HCT116 (cell line): ENCODE results near the gene GARNL3. TPM values are rescaled to one million over a fixed set of nuclear protein-coding genes. Genes with fewer than 3 reads are reported as not detected.

ENCODE experiments used
- ATAC-seq: fragments of 200-7000 bp; cut with Tn5 transposase; 2 replicates; pipeline ENCODE4 v1.9.1; 2020; ENCODE audit warnings: mild to moderate bottlenecking, moderate library complexity
- BruUV-seq: library from RNA; stranded (reverse); fragments of 400-500 nt; replicated peaks from 2 replicates; lab custom pipeline; 2021; lab: Mats Ljungman, UMichigan
- CTCF ChIA-PET: fragments of 300-600 bp; sonication (Branson Sonifier 250); formaldehyde crosslinking; loops from one replicate; lab custom pipeline; 2021; ENCODE audit warnings: antibody characterized with exemption; lab: Charles Lee
- POLR2A ChIA-PET: fragments of 300-600, 350-600 bp; sonication (Branson Sonifier 250); formaldehyde crosslinking; loops from one replicate; lab custom pipeline; 2021; ENCODE audit warnings: antibody characterized with exemption; lab: Charles Lee
- RAD21 ChIA-PET, 2 experiments: fragments of 300-600 bp; sonication (Branson Sonifier 250); formaldehyde crosslinking; loops; one replicate each; lab custom pipeline; 2023; ENCODE audit warnings: low total read pairs in 2 of 2; ENCODE audit not compliant: uncharacterized antibody in 2 of 2, unreplicated experiment in 2 of 2, low non-redundant PET in 1 of 2; lab: Charles Lee
- DNase-seq: peaks from one replicate; pipeline ENCODE4 v3.0.0-alpha.2; 2010; ENCODE audit warnings: low read depth, low spot score
- H2AFZ ChIP-seq: fragments of 200-600 bp; shearing (Covaris generic), sonication (generic); 2 replicates; pipeline ENCODE4 v1.6.1; 2017; ENCODE audit warnings: low read depth, mixed run types, mixed read lengths, antibody characterized with exemption, low read length; ENCODE audit not compliant: poor library complexity, severe bottlenecking
- H3K27ac ChIP-seq: 2 replicates; pipeline ENCODE4 v1.5.1; 2012; ENCODE audit warnings: low read depth, low read length
- H3K27me3 ChIP-seq: fragments of 200-600 bp; sonication (generic); 2 replicates; pipeline ENCODE4 v1.6.1; 2016; ENCODE audit warnings: mixed run types, low read length, mixed read lengths; ENCODE audit not compliant: insufficient read depth
- H3K36me3 ChIP-seq, 2 experiments: fragments of 200-500 bp in 1 of 2; fragments of 200-600 bp in 1 of 2; sonication (Bioruptor generic) in 1 of 2; sonication (generic) in 1 of 2; 2 replicates each; pipeline versions ENCODE4 v1.5.1 to v1.6.1; 2014 to 2016; ENCODE audit warnings: low read length in 2 of 2, inconsistent platforms in 1 of 2, mixed read lengths in 1 of 2, mixed run types in 1 of 2; ENCODE audit not compliant: insufficient read depth in 2 of 2, control insufficient read depth in 1 of 2
- H3K4me1 ChIP-seq, 2 experiments: fragments of 200-600 bp in 1 of 2; sonication (generic) in 1 of 2; 2 replicates each; pipeline versions ENCODE4 v1.5.1 to v1.6.1; 2012 to 2017; ENCODE audit warnings: low read length in 2 of 2, inconsistent platforms in 1 of 2, mild to moderate bottlenecking in 1 of 2, mixed read lengths in 1 of 2, mixed run types in 1 of 2, moderate library complexity in 1 of 2; ENCODE audit not compliant: insufficient read depth in 2 of 2, control insufficient read depth in 1 of 2
- H3K4me2 ChIP-seq: fragments of 200-600 bp; sonication (generic); 2 replicates; pipeline ENCODE4 v1.6.1; 2017; ENCODE audit warnings: mixed run types, low read length, mixed read lengths
- H3K4me3 ChIP-seq, 2 experiments: fragments of 200-600 bp in 1 of 2; sonication (generic) in 1 of 2; replicated peaks in 1 of 2; 2 replicates each; pipeline ENCODE4 v1.5.1; 2011 to 2016; ENCODE audit warnings: low read length in 2 of 2, control low read depth in 1 of 2, low read depth in 1 of 2, mild to moderate bottlenecking in 1 of 2, mixed read lengths in 1 of 2, mixed run types in 1 of 2
- H3K79me2 ChIP-seq: fragments of 200-600 bp; sonication (generic); 2 replicates; pipeline ENCODE4 v1.6.1; 2017; ENCODE audit warnings: mild to moderate bottlenecking, mixed run types, low read length, moderate library complexity, mixed read lengths; ENCODE audit not compliant: insufficient read depth
- H3K9ac ChIP-seq: fragments of 200-600 bp; sonication (generic); 2 replicates; pipeline ENCODE4 v1.6.1; 2016; ENCODE audit warnings: low read length, mixed read lengths
- H3K9me2 ChIP-seq: fragments of 200-600 bp; sonication (generic), shearing (Covaris generic); 2 replicates; pipeline ENCODE4 v1.6.1; 2017; ENCODE audit warnings: mixed run types, mild to moderate bottlenecking, moderate library complexity; ENCODE audit not compliant: insufficient read depth
- H3K9me3 ChIP-seq, 2 experiments: fragments of 200-500 bp in 1 of 2; fragments of 200-600 bp in 1 of 2; sonication (Bioruptor generic) in 1 of 2; sonication (generic) in 1 of 2; 2 replicates each; pipeline ENCODE4 v1.6.1; 2014 to 2017; ENCODE audit warnings: low read length in 2 of 2, mixed read lengths in 2 of 2, inconsistent platforms in 1 of 2, low read depth in 1 of 2, mild to moderate bottlenecking in 1 of 2, mixed run types in 1 of 2, moderate library complexity in 1 of 2; ENCODE audit not compliant: control insufficient read depth in 1 of 2, insufficient read depth in 1 of 2
- H4K20me1 ChIP-seq: fragments of 200-600 bp; sonication (generic), shearing (Covaris generic); 2 replicates; pipeline ENCODE4 v1.6.1; 2017; ENCODE audit warnings: mixed run types, mild to moderate bottlenecking, moderate library complexity; ENCODE audit not compliant: insufficient read depth
- CBX3 ChIP-seq: IDR thresholded peaks from 2 replicates; pipeline ENCODE4 v1.6.1; 2012; ENCODE audit warnings: low read depth
- EGR1 ChIP-seq: IDR thresholded peaks from 2 replicates; pipeline ENCODE4 v1.6.1; 2012; ENCODE audit warnings: low read depth
- EZH2 ChIP-seq: fragments of 200-600 bp; sonication (generic); IDR thresholded peaks from 2 replicates; pipeline ENCODE4 v1.6.1; 2017; ENCODE audit warnings: antibody characterized with exemption, mixed run types
- FOSL1 ChIP-seq: IDR thresholded peaks from 2 replicates; pipeline ENCODE4 v1.6.1; 2012; ENCODE audit warnings: low read depth
- JUND ChIP-seq: IDR thresholded peaks from 2 replicates; pipeline ENCODE4 v1.6.1; 2012
- POLR2A ChIP-seq: IDR thresholded peaks from 2 replicates; pipeline ENCODE4 v1.7.0; 2011; ENCODE audit warnings: borderline replicate concordance; ENCODE audit not compliant: insufficient read depth, insufficient read length; ENCODE audit errors: extremely low read depth
- POLR2AphosphoS5 ChIP-seq: IDR thresholded peaks from 2 replicates; pipeline ENCODE4 v1.6.1; 2011; ENCODE audit warnings: mild to moderate bottlenecking, low read depth, low read length, moderate library complexity
- RAD21 ChIP-seq: IDR thresholded peaks from 2 replicates; pipeline ENCODE4 v1.6.1; 2012; ENCODE audit warnings: low read depth, mild to moderate bottlenecking
- SIN3A ChIP-seq: IDR thresholded peaks from 2 replicates; pipeline ENCODE4 v1.6.1; 2012; ENCODE audit warnings: low read depth
- SP1 ChIP-seq: IDR thresholded peaks from 2 replicates; pipeline ENCODE4 v1.6.1; 2012; ENCODE audit warnings: low read depth
- SRF ChIP-seq: IDR thresholded peaks from 2 replicates; pipeline ENCODE4 v1.6.1; 2012; ENCODE audit warnings: low read depth
- YY1 ChIP-seq: IDR thresholded peaks from 2 replicates; pipeline ENCODE4 v1.6.1; 2011; ENCODE audit warnings: low read length, low read depth, moderate library complexity, mild to moderate bottlenecking; ENCODE audit not compliant: insufficient replicate concordance; ENCODE audit errors: extremely low read depth
- ZFX ChIP-seq: fragments of 450-650 bp; IDR thresholded peaks from 2 replicates; pipeline ENCODE4 v1.6.1; 2017
- ZNF274 ChIP-seq: fragments of 200-500 bp; sonication (Bioruptor generic); IDR thresholded peaks from 2 replicates; pipeline ENCODE4 v1.6.1; 2014; ENCODE audit warnings: mild to moderate bottlenecking, low read depth, low read length, inconsistent platforms
- intact Hi-C: fragments of 100-400 bp; cut with micrococcal nuclease; formaldehyde crosslinking; loops from 2 replicates; pipeline ENCODE4 v1.10.0; 2022
- total RNA-seq: library from RNA; stranded (reverse); gene quantifications from one replicate; pipeline ENCODE4 v1.2.1, GENCODE V29; 2021; ENCODE audit not compliant: unreplicated experiment
- TF ChIP-seq, protein P1 (sequence below): IDR thresholded peaks from 2 replicates; pipeline ENCODE4 v1.6.1; 2012
- TF ChIP-seq, protein P2 (sequence below), 3 experiments: fragments of 200-600 bp in 1 of 3; sonication (generic) in 1 of 3; IDR thresholded peaks in 2 of 3; conservative IDR thresholded peaks in 1 of 3; 2 replicates each; pipeline ENCODE4 v1.5.1; 2012 to 2017; ENCODE audit warnings: low read depth in 2 of 3, low read length in 2 of 3, antibody characterized with exemption in 1 of 3, borderline replicate concordance in 1 of 3, control low read depth in 1 of 3, mild to moderate bottlenecking in 1 of 3, mixed read lengths in 1 of 3, mixed run types in 1 of 3, moderate library complexity in 1 of 3; ENCODE audit not compliant: insufficient read depth in 1 of 3
- TF ChIP-seq, protein P3 (sequence below): IDR thresholded peaks from 2 replicates; pipeline ENCODE4 v1.6.1; 2011; ENCODE audit warnings: mild to moderate bottlenecking, low read length, moderate library complexity; ENCODE audit not compliant: insufficient replicate concordance; ENCODE audit errors: extremely low read depth
- TF ChIP-seq, protein P4 (sequence below): IDR thresholded peaks from 2 replicates; pipeline ENCODE4 v1.6.1; 2012
- TF ChIP-seq, protein P5 (sequence below): IDR thresholded peaks from 2 replicates; pipeline ENCODE4 v1.6.1; 2012; ENCODE audit warnings: low read depth

GARNL3 gene
- total RNA-seq, 1 experiment from 2014 or later: 8.8 TPM

DNA sequence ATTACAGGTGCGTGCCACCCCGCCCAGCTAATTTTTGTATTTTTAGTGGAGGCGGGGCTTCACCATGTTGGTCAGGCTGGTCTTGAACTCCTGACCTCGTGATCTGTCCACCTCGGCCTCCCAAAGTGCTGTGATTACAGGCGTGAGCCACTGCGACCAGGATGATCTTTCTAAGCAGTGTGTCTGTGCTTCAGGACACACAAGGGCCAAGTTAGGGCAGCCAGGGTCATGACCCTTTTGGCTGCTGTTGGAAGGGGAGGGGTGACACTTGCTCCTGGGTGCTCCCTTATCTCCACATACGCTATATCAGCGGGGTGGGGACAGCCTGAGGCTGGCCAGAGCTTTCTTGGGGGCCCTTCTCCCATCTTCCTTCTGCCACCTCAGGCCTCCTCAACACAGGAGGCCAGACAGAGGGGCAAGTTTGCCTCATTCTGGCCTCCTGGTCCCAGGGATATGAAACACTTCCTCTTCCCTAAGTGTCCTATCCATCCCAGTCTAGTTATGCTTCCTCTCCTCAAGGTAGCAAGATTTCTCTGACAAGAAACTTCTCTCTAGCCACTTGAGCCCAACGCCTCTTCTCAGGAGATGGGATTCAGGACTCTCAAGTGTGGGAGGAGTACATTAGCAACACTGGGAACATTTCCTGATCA is 157.7 kb downstream of the GARNL3 start:
- intact Hi-C loops: no loop called here
- Histone ChIP-seq H3K27me3 (no peaks in the 10 kb centered on the region), H3K9ac (peak overlapping the region; percentile 86; the same call in 1 of the 2 replicates), H3K27ac (no peak overlapping the region), H3K4me3 (no peak overlapping the region), H4K20me1 (no peaks in the 10 kb centered on the region), H3K36me3 (no peaks in the 10 kb centered on the region), H3K4me2 (peak overlapping the region; percentile 97), H3K4me1 (peaks cover 3 to 44% of the 10 kb centered on the region in 2 experiments; a peak in 3 of 4 replicates), H3K79me2 (peaks cover 34% of the 10 kb centered on the region), H2AFZ (no peak overlapping the region), H3K9me3 (no peaks in the 10 kb centered on the region), H3K9me2 (no peaks in the 10 kb centered on the region)
- RAD21 ChIA-PET: no interaction called here
- TF ChIP-seq EZH2: no peak
- no peak for TF ChIP-seq POLR2AphosphoS5
- no peak for TF ChIP-seq RAD21
- no peak for TF ChIP-seq FOSL1
- TF ChIP-seq, protein P1, sequence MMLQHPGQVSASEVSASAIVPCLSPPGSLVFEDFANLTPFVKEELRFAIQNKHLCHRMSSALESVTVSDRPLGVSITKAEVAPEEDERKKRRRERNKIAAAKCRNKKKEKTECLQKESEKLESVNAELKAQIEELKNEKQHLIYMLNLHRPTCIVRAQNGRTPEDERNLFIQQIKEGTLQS: no peak
- TF ChIP-seq, protein P2, sequence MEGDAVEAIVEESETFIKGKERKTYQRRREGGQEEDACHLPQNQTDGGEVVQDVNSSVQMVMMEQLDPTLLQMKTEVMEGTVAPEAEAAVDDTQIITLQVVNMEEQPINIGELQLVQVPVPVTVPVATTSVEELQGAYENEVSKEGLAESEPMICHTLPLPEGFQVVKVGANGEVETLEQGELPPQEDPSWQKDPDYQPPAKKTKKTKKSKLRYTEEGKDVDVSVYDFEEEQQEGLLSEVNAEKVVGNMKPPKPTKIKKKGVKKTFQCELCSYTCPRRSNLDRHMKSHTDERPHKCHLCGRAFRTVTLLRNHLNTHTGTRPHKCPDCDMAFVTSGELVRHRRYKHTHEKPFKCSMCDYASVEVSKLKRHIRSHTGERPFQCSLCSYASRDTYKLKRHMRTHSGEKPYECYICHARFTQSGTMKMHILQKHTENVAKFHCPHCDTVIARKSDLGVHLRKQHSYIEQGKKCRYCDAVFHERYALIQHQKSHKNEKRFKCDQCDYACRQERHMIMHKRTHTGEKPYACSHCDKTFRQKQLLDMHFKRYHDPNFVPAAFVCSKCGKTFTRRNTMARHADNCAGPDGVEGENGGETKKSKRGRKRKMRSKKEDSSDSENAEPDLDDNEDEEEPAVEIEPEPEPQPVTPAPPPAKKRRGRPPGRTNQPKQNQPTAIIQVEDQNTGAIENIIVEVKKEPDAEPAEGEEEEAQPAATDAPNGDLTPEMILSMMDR (IDR thresholded peaks at IDR 0.05 in 2 of 3, conservative IDR thresholded peaks at IDR 0.05 in 1 of 3; ENCODE audit: borderline replicate concordance in 1 of 3, insufficient read depth in 1 of 3, low read depth in 2 of 3, low read length in 2 of 3): no peak
- TF ChIP-seq ZFX: no peak
- no peak for TF ChIP-seq SP1
- TF ChIP-seq SIN3A: no peak
- no peak for TF ChIP-seq CBX3
- no peak for TF ChIP-seq EGR1
- TF ChIP-seq, protein P3, sequence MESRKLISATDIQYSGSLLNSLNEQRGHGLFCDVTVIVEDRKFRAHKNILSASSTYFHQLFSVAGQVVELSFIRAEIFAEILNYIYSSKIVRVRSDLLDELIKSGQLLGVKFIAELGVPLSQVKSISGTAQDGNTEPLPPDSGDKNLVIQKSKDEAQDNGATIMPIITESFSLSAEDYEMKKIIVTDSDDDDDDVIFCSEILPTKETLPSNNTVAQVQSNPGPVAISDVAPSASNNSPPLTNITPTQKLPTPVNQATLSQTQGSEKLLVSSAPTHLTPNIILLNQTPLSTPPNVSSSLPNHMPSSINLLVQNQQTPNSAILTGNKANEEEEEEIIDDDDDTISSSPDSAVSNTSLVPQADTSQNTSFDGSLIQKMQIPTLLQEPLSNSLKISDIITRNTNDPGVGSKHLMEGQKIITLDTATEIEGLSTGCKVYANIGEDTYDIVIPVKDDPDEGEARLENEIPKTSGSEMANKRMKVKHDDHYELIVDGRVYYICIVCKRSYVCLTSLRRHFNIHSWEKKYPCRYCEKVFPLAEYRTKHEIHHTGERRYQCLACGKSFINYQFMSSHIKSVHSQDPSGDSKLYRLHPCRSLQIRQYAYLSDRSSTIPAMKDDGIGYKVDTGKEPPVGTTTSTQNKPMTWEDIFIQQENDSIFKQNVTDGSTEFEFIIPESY: no peak
- TF ChIP-seq SRF: no peak
- TF ChIP-seq ZNF274: no peak
- TF ChIP-seq, protein P4, sequence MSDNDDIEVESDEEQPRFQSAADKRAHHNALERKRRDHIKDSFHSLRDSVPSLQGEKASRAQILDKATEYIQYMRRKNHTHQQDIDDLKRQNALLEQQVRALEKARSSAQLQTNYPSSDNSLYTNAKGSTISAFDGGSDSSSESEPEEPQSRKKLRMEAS: no peak
- TF ChIP-seq, protein P5, sequence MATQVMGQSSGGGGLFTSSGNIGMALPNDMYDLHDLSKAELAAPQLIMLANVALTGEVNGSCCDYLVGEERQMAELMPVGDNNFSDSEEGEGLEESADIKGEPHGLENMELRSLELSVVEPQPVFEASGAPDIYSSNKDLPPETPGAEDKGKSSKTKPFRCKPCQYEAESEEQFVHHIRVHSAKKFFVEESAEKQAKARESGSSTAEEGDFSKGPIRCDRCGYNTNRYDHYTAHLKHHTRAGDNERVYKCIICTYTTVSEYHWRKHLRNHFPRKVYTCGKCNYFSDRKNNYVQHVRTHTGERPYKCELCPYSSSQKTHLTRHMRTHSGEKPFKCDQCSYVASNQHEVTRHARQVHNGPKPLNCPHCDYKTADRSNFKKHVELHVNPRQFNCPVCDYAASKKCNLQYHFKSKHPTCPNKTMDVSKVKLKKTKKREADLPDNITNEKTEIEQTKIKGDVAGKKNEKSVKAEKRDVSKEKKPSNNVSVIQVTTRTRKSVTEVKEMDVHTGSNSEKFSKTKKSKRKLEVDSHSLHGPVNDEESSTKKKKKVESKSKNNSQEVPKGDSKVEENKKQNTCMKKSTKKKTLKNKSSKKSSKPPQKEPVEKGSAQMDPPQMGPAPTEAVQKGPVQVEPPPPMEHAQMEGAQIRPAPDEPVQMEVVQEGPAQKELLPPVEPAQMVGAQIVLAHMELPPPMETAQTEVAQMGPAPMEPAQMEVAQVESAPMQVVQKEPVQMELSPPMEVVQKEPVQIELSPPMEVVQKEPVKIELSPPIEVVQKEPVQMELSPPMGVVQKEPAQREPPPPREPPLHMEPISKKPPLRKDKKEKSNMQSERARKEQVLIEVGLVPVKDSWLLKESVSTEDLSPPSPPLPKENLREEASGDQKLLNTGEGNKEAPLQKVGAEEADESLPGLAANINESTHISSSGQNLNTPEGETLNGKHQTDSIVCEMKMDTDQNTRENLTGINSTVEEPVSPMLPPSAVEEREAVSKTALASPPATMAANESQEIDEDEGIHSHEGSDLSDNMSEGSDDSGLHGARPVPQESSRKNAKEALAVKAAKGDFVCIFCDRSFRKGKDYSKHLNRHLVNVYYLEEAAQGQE: no peak
- no peak for TF ChIP-seq JUND
- no peak for TF ChIP-seq POLR2A
- TF ChIP-seq YY1: no peak
- no TSS peak for BruUV-seq
- POLR2A ChIA-PET: no interaction called here
- DNase-seq (no peak), ATAC-seq (no peak)
- CTCF ChIA-PET: interaction anchor here (1.4 kb wide), 1 partner anchor 208 kb away, joined by 3 read pairs; no protein-coding TSS in a partner anchor
